PFSK-1 (cell line): ENCODE data around the gene EPB41L4A.

Experiments
- POLR2AphosphoS5 ChIP-seq: IDR thresholded peaks from 2 replicates; pipeline ENCODE4 v1.6.1; 2012; ENCODE audit warnings: low read depth, mild to moderate bottlenecking, control low read depth, low read length, moderate library complexity
- TAF1 ChIP-seq: IDR thresholded peaks from 2 replicates; pipeline ENCODE4 v1.6.1; 2012; ENCODE audit warnings: low read length, control low read depth, borderline replicate concordance; ENCODE audit not compliant: insufficient read depth

GRCh38 chr5:112348387-112348786 is 70.7 kb downstream of the EPB41L4A start:
- no peak for TF ChIP-seq POLR2AphosphoS5
- TF ChIP-seq TAF1: no peak
